ENCODE results near the gene TCF12.

The TCF12 gene

DNA sequence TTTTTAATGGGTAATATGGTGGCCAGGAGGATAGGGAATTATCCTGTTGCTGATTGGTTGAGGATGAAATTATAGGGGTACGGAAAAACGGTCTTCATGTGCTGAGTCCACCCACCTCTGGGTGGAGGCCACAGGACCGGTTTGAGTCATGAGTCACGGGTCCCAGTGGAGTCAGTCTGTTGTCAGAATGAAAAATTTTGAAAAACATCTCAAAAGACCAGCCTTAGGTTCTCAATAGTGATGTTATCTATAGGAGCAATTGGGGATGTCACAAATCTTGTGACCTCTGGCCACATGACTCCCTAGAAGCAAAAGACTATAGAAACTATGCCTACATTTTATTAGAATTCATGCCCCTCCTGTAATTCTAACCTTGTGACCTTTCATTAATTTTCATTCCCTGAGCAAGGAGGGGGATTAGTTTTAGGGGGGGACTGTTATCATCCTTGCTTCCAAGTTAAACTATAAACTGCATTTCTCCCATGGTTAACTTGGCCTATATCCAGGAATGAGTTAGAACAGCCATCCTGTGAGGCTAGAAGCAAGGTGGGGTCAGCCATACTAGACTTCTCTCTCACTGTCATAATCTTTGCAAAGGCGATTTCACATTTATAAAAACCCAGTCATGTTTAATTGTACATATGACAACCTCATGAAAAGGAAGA lies 101.2 kb downstream of the TCF12 start:
- no peak for DNase-seq

DNA sequence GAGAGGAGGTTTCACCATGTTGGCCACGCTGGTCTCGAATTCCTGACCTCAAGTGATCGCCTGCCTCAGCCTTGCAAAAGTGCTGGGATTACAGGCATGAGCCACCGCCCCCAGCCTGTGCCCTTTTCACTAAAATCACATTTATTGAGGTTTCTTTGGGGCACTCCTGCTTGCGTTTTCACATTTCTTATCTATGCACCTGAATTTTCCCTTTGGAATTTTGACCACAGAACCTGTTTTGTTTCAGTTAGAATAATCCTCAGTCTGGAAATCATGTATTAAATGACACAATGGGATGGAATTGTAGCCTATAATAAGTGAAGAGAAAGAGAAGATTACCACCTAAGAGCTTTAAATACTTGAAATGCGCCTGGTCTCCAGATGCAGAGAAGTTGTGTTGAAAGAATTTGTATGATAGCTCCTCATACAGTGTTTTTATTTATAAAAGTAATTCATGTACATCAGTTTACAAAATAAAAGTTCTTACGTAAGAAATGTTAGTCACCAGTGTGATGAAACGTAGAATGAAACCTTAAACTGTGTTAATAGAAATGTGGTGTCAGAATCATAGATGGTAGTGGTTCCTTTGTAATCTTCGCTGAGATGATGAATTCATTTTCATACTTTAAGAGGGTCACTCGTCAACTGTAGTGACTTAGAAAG lies 107.0 kb downstream of the TCF12 start:
- DNase-seq, result no peak

DNA sequence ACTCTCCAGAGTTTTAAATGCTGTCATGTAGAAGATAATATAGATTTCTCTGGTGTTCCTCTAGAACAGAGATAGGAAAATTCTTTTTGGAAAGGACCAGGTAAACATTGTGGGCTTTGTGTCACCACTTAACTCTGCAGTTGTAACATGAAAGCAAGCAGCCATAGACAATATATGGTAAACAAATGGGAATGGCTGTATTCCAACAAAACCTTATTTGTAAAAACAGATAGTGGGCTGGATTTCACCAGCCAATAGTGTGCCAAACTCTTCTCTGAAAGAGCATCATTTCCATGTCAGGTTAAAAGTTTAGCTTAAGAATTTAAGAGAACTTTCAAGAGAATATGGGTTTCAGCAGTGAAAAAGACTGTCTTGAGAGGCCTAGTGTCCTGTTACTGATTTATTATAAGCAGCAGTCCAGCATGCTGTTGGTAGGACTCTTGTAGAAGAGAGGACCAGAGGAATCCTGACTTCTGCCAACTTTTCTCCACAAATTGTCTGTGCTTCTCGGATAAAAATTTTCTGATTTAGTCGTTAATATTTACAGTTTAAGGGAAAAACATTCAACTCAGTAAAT lies 107.7 kb downstream of the TCF12 start:
- no peak for DNase-seq

DNA sequence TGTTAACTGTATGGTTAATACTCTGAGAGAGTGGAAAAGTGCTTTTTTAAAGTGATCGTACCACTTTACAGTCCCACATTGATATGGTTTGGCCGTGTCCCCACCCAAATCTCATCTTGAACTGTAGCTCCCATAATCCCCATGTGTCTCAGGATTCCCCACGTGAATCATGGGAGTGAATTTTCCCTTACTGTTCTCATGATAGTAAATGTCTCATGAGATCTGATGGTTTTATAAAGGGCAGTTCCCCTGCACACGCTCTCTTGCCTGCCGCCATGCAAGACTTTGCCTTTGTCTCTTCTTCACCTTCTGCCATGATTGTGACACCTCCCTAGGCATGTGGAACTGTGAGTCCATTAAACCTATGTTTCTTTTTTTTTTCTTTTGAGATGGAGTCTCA lies 109.2 kb downstream of the TCF12 start:
- no peak for DNase-seq

DNA sequence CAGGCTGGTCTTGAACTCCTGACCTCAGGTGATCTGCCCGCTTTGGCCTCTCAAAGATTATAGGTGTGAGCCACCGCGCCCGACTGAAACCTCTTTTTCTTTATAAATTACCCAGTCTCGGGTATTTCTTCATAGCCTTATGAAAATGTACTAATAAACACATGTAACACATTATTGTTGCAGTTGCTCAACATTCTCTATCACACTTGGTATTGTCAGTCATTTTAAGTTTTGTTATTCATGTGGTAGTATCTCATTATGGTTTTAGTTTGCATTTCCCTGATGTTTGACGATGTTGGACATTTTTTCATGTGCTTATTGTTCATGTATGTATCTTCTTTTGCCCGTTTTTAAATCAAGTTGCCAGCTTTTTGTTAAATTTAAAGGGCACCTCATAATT lies 109.7 kb downstream of the TCF12 start:
- DNase-seq, result no peak

DNA sequence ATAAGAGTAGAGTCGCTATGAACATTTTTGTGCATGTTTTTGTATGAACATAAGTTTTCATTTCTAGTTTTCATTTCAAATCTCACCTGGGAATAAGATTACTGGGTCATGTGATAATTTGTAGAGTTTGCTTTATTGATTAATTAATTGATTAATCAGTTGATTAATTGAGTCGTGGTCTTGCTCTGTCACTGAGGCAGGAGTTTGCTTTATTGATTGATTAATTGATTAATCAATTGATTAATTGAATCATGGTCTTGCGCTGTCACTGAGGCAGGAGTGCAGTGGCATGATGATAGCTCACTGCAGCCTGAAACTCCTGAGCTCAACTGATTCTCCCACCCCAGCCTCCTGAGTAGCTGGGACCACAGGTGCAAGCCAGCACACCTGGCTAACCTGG lies 111.6 kb downstream of the TCF12 start:
- DNase-seq, result no peak

DNA sequence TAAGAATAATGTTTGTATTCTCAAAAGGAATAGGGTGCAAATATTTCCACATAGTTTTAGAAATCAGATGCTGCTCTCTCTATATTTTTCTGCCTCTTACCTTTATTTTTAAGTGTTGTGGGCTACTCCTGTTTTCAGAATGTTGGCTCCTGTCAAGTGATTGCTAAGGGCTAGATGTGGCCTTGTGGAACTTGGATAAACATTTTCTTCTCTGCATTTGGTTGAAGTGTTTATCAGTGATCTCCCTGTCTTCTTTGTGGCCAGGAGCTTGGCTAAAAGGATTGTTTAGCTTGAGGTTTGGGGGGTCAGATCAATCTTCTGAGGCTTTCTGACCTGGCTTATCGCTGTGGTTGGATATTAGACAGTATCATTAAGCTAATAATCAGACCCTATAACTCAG lies 112.6 kb downstream of the TCF12 start:
- DNase-seq, result no peak

DNA sequence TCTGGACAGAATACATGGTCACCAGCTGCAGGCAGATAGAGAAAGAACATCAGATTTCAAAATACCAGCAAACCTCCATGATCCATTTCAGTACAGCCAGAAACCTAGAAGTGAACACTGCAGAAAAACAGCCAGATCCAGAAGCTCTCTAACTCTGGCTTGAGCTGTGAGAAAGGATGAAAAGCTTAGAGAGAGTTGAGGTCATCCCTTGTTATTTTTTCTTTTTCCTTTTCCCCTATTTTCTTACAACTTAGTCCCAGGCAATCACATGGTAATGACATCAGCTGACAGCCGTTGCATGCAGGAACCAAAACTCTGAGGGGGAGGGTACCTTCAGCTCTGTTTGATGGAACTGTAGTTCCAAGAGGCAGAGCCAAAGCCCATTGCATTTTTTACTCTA lies 113.2 kb downstream of the TCF12 start:
- DNase-seq, result no peak

DNA sequence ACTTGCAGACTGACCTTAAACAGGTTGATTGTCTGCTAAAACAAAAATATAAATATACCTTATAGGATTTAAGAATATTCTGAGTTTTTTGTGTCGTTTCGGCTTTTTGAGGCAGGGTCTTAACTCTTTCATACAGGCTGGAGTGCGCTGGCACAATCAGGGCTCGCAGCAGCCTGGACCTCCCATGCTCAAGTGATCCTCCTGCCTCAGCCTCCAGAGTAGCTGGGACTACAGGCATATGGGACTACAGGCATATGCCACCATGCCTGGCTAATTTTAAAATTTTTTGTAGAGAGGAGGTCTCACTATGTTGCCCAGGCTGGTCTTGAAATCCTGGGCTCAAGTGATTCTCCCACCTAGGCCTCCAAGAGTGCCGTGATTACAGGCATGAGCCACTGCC lies 113.9 kb downstream of the TCF12 start:
- DNase-seq, result no peak

DNA sequence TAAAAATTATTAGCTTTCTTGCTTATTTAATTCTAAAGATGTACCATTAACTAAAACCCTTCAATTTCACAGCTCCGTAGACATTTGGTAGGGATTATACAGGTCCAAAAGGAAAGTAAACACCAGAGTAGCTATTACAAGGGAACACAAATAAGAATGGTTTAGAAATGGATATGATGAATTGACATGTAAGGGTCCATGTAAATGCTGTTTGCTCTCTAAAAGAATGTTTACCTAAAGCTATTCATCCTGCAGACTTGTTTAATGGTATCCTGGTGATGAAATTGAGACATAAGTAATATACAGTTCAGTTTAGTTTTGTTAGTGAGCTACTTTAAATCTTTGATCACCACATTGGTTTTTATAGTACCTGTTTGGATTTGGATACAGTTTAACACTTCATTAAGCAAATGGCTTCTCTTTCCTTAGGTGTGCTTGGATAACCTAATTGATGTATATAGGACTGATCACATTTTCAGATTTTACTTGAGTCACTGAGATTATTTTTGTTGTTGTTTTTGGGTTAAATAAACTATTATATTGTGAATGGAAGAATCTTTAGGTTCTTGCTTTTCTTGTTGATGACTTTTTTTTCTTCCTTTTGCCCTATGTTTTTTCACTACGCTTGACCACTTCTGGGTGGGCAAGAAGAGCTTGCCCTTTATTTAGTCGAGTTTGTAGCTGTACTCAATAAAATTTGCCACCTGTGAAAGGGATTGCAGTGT lies 115.4 kb downstream of the TCF12 start:
- no peak for DNase-seq

DNA sequence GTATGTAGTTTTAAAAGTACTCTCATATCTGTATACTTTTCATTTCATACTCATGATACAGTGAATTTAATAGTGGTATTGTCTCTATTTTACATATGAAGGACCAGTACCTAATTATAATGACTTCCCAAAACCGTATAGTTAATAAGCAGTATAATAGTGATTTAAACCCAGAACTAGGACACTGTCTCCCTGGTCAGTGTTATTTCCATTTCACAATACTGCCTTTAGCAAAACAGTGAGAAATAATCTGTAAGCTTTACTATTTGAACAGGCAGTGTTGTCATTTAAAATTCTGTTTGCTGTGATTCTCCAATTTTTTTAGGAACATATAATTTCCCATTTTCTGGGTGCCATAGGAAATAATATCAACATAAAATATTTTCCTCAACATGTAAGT lies 116.2 kb downstream of the TCF12 start:
- DNase-seq, result no peak

DNA sequence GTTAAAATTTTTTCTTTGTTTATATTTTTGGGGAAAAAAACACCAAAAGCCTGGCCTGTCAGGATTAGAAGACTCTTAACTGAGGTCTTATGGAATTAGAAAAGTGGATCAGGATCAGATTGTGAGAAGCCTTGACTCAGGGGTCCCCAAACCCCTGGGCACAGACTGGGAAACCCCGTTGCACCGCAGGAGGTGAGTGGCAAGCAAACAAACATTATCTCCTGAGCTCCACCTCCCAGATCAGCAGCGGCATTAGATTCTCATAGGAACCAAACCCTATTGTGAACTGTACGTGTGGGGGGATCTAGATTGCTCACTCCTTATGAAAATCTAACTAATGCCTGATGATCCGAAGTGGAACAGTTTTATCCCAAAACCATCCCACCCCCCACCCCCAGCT lies 117.2 kb downstream of the TCF12 start:
- DNase-seq, result no peak

DNA sequence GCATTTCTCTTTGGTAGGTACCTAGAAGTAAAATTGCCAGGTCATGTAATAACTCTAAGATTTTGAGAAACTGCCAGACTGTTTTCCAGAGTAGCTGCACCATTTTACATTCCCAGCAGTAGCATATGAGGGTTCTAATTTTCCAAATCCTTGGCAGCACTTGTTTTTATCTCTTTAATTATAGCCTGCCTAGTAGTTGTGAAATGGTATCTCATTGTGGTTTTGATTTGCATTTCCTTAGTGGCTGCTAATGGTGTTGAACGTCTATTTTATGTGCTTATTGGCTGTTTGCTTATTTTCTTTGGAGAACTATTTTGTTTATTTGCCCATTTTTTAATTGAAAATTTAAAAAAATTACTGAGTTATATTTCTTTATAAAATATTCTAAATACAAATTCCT lies 117.9 kb downstream of the TCF12 start:
- DNase-seq, result no peak

DNA sequence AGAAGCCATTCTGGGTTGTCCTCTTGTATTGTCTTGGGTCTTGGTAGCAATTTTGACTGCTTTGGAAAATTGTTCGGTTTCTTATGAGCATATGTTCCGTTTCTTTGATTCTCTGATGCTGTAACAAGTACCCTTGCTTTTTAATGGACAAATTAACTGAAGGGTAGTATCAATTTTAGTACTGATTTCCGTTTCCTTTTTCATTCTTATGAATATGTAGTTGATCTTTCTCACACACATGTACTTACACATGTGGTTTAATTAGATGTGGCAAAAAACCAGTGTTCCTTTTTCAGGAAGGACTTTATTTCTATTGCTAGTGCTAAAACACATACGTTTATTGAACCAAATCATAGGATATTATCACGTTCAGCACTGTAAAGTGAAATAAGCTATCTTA lies 119.1 kb downstream of the TCF12 start:
- DNase-seq, result no peak

DNA sequence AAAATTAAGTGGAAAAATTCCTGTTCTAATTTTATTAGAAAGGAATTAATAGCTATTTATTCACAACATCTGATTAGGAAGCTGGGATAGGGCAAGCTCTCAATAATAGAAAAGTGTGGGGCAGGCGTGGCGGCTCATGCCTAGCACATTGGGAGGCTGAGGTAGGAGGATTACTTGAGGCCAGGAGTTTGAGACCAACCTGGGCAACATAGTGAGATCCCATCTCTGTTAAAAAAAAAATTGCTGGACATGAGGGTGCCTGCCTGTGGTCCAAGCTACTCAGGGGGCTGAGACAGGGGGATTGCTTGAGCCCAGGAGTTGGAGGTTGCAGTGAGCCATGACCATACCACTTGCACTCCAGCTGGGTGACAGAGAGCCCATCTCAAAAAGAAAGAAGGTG lies 119.6 kb downstream of the TCF12 start:
- DNase-seq, result no peak

DNA sequence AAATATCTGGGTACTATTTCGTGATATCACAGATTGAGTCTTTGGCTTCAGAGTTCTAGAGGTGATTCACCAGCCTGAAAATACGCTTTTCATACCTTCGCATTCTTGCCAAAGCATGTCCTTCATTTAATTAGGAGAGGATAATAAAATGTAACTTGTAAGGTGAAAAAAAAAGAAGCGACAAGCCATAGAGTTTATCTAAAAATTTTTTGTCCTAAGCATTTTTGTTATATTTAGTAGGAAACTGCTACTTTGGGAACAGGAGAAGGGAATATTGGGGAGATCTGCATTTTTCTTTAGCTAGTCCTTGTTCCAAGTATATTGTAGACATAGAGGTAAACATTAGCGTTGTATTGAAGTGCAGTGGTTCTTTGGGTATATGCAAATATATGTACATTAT lies 120.1 kb downstream of the TCF12 start:
- no peak for DNase-seq

DNA sequence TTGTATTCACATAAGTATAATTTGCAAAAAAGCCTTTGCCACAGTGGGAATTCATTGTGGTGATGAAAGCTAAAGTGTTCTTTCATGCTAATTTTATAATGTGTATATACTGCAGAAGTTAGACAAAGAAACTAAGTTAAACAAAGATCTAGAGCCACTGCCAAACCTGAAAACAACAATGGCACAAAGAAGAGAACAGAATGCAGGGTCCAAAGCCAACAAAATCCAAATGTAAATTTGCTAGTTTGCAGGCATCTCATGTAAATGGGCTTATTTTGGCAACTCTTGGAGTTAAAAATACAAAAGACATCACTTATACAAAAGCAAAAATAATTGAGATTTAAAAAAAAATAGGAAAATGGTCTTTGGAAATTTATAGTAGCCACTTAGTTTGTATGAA lies 123.0 kb downstream of the TCF12 start:
- DNase-seq, result no peak

DNA sequence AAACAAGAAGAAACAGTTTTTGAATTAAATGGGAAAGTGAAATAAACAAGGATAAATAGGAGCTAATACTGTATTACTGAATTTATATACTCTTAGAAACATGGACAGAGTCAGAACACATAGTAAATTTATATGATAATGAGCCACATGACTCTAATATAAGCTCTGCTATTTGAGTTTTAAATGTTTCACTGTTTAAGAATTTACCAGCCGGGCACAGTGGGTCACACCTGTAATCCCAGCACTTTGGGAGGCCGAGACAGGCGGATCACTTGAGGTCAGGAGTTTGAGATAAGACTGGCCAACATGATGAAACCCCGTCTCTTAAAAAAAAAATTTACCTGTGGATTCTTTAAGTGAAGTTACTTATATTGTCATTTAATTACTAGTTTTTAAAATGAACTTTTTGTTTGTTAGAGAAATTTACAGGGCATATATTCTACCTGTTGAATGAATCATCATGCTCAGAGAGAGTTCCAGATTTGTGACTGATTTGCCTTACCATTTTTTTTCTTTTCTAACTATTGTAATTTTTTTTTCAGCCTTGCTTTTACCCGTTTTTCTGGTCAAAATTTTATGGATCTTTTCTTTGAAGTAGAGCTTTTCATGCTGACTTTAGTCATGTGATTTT lies 125.7 kb downstream of the TCF12 start:
- DNase-seq, result no peak

DNA sequence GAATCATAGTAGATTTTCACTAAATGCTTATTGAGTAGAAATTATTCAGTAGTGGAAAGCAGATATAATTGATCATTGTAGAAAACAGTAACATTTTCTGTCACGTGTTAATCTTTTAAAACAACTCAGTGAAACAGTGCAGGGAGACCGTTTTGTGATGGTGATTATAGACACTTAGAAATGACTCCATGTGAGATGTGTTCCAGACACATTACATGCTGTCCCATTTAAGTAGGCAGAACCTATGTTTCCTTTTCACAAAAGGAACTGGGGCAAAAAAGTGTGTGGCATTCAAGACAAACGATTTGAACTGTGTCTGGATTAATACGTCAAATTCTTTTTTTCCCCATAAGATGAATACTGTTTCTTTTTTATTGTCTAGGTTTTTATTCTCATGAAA lies 126.5 kb downstream of the TCF12 start:
- DNase-seq, result no peak

DNA sequence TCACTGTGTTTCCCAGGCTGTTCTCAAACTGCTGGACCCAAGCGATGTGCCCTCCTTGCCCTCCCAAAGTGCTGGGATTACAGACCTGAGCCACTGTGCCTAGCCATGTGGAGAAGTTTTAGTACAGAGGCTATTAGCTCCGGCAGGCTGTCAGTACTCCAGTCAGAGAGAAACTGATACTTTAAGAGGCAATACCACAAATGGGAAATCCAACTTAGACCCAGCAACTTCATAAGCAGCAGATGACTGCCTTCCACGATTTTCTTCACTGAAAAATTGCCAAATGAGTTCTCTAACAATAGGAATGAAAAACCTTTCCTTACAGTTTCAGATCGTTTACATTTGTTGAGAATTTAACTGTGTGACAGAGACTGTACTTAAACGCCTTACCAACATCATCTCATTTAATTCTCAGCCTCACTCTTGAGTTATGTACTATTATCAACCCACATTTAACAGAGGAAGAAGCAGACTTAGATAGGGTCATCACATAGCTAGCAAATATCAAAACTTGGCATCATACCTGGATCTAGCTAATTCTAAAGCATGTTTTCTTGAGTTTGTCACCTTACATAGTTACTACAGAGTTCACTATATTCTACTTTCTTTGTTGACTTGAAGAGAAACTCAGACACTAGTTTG lies 127.4 kb downstream of the TCF12 start:
- no peak for DNase-seq

DNA sequence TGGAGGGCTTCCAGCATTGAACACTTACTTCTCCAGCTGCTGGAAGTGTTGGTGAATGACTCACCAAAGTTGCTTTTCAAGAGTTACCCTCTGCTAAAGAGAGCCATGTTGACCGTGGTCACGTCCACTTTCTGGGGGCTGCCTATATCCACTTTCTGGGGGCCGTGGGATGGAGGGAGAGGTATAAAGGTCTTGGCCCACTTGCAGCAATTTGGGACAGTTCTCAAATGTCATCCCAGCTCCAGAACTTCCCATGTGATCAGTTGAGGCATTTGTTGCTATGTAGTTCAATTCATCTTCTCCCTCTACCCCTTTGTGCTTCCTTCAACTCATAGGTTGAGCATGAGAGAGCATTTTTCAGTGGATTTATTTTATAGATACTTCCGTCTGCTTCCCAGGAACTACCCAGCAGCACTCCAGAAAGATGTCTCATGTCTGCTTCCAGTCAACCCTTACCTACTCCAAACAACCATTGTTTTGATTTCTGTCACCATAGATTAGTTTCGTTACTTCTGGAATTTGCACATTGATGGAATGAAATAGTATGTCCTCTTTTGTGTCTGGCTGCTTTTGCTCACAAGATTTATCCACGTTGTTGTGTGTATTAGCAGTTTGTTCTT lies 130.6 kb downstream of the TCF12 start:
- no peak for DNase-seq

DNA sequence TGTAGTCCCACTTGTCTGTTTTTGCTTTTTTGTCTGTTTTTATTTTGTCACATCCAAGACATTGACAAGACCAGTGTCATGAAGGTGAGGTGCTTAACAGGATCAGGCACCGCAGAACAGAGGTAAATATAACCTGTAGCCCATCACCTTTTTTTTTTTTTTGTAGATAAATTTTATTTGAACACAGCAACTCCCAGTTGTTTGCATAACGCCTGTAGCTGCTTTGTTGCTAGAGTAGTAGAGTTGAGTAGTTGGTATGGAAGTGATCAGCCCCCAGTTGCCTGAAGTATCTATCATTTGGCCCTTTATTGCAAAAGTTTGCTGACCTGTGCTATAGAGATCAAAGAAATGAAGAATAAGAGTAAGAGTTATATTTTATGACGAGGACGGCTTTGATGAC lies 135.0 kb downstream of the TCF12 start:
- no peak for DNase-seq

All from T-helper 9 cell (primary cell).